Measurements from ENCODE around the gene TNRC6B.
"Not testable (repeated sequence)": the region's sequence is repeated elsewhere in the genome, so short reads cannot be mapped to it uniquely, and the experiment has no call there.

The TNRC6B gene

DNA sequence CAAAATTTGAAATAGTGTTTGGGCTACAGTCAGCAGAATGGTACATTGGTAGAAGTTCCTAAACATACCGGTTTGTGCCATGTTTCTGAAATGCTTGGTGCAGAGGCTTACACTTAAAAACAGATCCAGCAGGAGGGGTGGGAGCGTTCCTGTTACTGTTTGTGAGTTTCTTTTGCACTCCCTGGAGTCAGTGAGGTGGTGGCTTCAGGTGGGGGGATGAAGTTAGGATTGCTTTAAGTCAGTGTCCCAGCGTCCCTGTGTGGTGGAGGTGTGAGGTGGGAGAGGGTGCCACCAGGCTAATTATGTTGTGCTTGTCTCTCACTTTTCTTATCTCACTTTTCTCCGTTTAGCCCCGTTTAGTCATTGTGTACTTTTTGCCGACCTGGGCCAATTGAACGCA lies 9.7 kb downstream of the TNRC6B start:
- no peak for DNase-seq (ENCODE audit: extremely low read depth, low read depth)
- no peak for TF ChIP-seq CTCF (IDR thresholded peaks at IDR 0.05; ENCODE audit: low read depth, low read length)

- no peak for DNase-seq (ENCODE audit: extremely low read depth, low read depth)
- TF ChIP-seq CTCF (IDR thresholded peaks at IDR 0.05; ENCODE audit: low read depth, low read length): no peak
Measured at GRCh38 chr22:40189997-40190396, 12.3 kb downstream of the TNRC6B start.

DNA sequence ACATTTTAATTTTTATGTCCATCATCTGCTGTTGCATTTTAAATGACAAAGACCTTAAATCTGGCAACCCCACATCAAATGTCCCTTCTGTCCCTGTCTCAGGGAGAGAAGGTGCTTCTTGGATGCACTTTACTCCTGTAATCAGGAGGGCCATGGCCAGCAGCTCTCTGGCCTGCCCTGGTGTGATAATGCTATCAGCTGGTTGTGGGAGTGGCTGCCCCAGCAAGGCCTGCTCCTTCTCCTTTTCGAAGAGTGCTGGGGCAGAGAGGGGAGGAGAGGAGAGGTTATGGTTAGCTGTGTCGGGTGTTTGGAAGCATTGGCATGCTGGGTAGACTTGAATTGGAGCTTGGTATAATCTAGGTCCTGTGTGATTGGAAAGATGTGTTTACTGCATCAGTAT lies 12.8 kb downstream of the TNRC6B start:
- no peak for DNase-seq (ENCODE audit: extremely low read depth, low read depth)
- no peak for TF ChIP-seq CTCF (IDR thresholded peaks at IDR 0.05; ENCODE audit: low read depth, low read length)

- DNase-seq (ENCODE audit: extremely low read depth, low read depth): no peak
- peak; percentile 37 for TF ChIP-seq CTCF (IDR thresholded peaks at IDR 0.05; ENCODE audit: low read depth, low read length)
Measured at GRCh38 chr22:40193429-40194421, 16.0 kb downstream of the TNRC6B start.

DNA sequence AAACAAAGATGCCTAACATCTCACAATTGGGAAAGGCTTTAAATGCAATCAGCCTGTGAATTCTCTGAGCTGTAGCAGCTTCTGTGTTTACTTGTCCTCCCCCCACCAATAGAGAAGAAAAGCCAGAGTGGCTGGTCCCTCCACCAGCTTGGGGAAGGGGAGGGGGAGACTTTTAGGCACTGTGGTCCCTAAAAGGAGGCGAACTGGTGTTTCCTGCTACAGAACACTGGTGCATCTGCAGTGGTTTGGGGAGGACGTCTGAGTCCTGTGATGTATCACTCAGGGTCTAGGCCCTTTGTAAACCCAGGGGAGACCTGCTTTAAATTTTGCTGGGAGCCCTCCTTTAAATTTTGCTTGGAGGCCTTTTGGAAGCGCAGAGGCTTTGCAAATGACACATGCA lies 16.9 kb downstream of the TNRC6B start:
- no peak for TF ChIP-seq CTCF (IDR thresholded peaks at IDR 0.05; ENCODE audit: low read depth, low read length)
- DNase-seq (ENCODE audit: extremely low read depth, low read depth): no peak

GRCh38 chr22:40196628-40197360 lies 19.1 kb downstream of the TNRC6B start:
- TF ChIP-seq CTCF (IDR thresholded peaks at IDR 0.05; ENCODE audit: low read depth, low read length): no peak
- DNase-seq (ENCODE audit: extremely low read depth, low read depth): no peak

- not testable (repeated sequence) for DNase-seq (ENCODE audit: extremely low read depth, low read depth)
Measured at GRCh38 chr22:40197421-40197820, 19.7 kb downstream of the TNRC6B start.

Data from AG09319 (cell line).